H1 (cell line): ENCODE measurements around the gene RNF157. TPM values are rescaled to one million over a fixed set of nuclear protein-coding genes. Genes with fewer than 3 reads are reported as not detected.

Experiments
- CTBP2 ChIP-seq: IDR thresholded peaks from 2 replicates; pipeline ENCODE4 v1.7.0; 2011; ENCODE audit warnings: borderline replicate concordance, mild to moderate bottlenecking, moderate library complexity, mixed read lengths, low read length; ENCODE audit not compliant: insufficient read depth, insufficient read length
- SAP30 ChIP-seq: fragments of 300-600 bp; sonication (generic); IDR thresholded peaks from 2 replicates; pipeline ENCODE4 v1.7.1; 2012; ENCODE audit warnings: low read length, moderate library complexity, mild to moderate bottlenecking, inconsistent platforms; ENCODE audit not compliant: insufficient read depth, insufficient replicate concordance
- polyA plus RNA-seq, 7 experiments: library from polyadenylated mRNA; depleted of rRNA in 3 of 7; stranded (reverse) in 5 of 7; unstranded in 2 of 7; fragments of >200 nt in 5 of 7; fragments of 200-250 nt in 2 of 7; gene quantifications; 1 replicate in 5 of 7; 2 replicates in 1 of 7; 4 replicates in 1 of 7; pipeline versions ENCODE4 v1.2.1 to v1.2.3, GENCODE V29; 2011 to 2013; ENCODE audit warnings: missing spikeins in 2 of 7, mixed read lengths in 2 of 7
- total RNA-seq: library from RNA; stranded (reverse); fragmentation: NEBNext Ultra II Directional; extraction: Animal tissue kit (Norgen Biotek cat#: 25700); gene quantifications from 2 replicates; pipeline ENCODE4 v1.2.1, GENCODE V29; 2021

The RNF157 gene
- total and polyA plus RNA-seq, 2 of the 8 experiments (the other 6 are each of a cell fraction or from before 2014, with no cell fraction given), result 13.4 to 16.7 TPM

DNA sequence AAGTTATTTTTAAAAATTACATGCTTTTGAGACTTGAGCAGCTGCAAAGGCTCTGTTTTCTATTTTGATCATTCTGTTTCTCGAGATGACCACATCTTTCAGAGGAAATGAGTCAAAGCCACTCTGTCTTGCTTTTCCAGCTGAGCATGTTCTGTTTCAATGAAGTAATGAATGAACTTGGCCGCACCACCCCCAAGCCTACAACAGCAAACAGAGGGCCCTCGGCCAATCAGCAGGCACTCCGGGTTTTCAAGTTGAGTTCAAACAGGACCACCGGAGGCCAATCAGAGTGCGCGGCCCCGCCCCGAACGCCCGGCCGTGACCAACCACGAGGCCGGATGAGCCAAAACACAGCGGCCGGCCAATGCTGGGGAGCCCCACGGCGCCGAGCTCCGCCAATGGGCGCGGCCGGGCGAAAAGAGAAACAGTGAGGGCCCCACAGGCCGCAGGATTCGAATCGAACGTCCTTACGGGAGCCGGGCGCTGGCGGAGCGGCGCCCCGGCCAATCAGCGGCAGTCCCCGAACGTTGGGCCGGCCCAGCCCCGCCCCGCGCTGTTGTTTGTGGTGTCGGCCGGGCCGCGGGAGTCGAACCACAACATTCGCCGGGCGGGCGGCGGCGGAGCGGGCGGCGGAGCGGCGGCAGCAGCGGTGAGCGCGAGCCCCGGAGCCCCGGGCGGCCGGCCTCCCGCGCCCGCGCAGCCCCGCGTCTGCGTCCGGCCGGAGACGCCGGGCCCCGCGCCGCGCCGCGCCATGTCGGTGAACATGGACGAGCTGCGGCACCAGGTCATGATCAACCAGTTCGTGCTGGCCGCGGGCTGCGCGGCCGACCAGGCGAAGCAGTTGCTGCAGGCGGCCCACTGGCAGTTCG, 24.7 kb upstream of the RNF157 start, which contains the start of gene UBALD2 (continued):
- TF ChIP-seq SAP30 (no peak), CTBP2 (no peak)
- TF ChIP-seq, all 59 proteins: peak for 11
